ENCODE results near the gene SEMA3D.
"Not testable (repeated sequence)": the region's sequence is repeated elsewhere in the genome, so short reads cannot be mapped to it uniquely, and the experiment has no call there.

The SEMA3D gene

GRCh38 chr7:84992954-84993353, 193.9 kb downstream of the SEMA3D start:
- H3K27ac ChIP-seq (ENCODE audit: insufficient read depth in 1 of 2, low read depth in 1 of 2, low read length in 2 of 2, poor library complexity in 1 of 2, severe bottlenecking in 2 of 2); H3K27me3 ChIP-seq (replicated peaks in 2 of 5; ENCODE audit: control insufficient read depth in 4 of 5, insufficient read depth in 5 of 5, low read length in 4 of 5); DNase-seq; H3K36me3 ChIP-seq (ENCODE audit: control insufficient read depth in 4 of 4, insufficient read depth in 4 of 4, low read length in 3 of 4); H3K4me1 ChIP-seq (ENCODE audit: control extremely low read depth in 1 of 4, control insufficient read depth in 4 of 4, insufficient read depth in 4 of 4, low read length in 3 of 4); CTCF ChIA-PET; H3K4me3 ChIP-seq (ENCODE audit: control insufficient read depth in 1 of 7, extremely low read depth in 1 of 7, insufficient read depth in 4 of 7, low read depth in 2 of 7, low read length in 6 of 7); H3K9me3 ChIP-seq (ENCODE audit: control extremely low read depth in 1 of 5, control insufficient read depth in 4 of 5, insufficient read depth in 2 of 5, low read depth in 1 of 5, low read length in 4 of 5): not testable (repeated sequence)
- POLR2A ChIA-PET = interaction anchor here (0.6 kb wide), 1 partner anchor 800 kb away, joined by 5 read pairs; no protein-coding TSS in a partner anchor
- WGBS (ENCODE audit: insufficient coverage) = 96% methylated on average over 9 of the region's 9 CpGs

GRCh38 chr7:84985073-84985784, 201.6 kb downstream of the SEMA3D start:
- no peak overlapping the region for H3K27ac ChIP-seq (ENCODE audit: insufficient read depth in 1 of 2, low read depth in 1 of 2, low read length in 2 of 2, poor library complexity in 1 of 2, severe bottlenecking in 2 of 2)
- ChIA-PET POLR2A (no interaction called here), CTCF (no interaction called here)
- WGBS (ENCODE audit: insufficient coverage) = 86% methylated on average over 1 of the region's 2 CpGs
- peaks cover 0 to 2% (median 0%) of the 10 kb centered on the region in 4 experiments for H3K4me1 ChIP-seq (ENCODE audit: control extremely low read depth in 1 of 4, control insufficient read depth in 4 of 4, insufficient read depth in 4 of 4, low read length in 3 of 4)
- H3K9me3 ChIP-seq (ENCODE audit: control extremely low read depth in 1 of 5, control insufficient read depth in 4 of 5, insufficient read depth in 2 of 5, low read depth in 1 of 5, low read length in 4 of 5) = no peaks in the 10 kb centered on the region
- DNase-seq = peak in 1 of 3 donors; percentile 4
- H3K4me3 ChIP-seq (ENCODE audit: control insufficient read depth in 1 of 7, extremely low read depth in 1 of 7, insufficient read depth in 4 of 7, low read depth in 2 of 7, low read length in 6 of 7) = no peak overlapping the region
- H3K36me3 ChIP-seq (ENCODE audit: control insufficient read depth in 4 of 4, insufficient read depth in 4 of 4, low read length in 3 of 4) = no peaks in the 10 kb centered on the region
- no peaks in the 10 kb centered on the region for H3K27me3 ChIP-seq (replicated peaks in 2 of 5; ENCODE audit: control insufficient read depth in 4 of 5, insufficient read depth in 5 of 5, low read length in 4 of 5)

- no peak for DNase-seq
- no peak overlapping the region for H3K4me3 ChIP-seq (ENCODE audit: control insufficient read depth in 1 of 7, extremely low read depth in 1 of 7, insufficient read depth in 4 of 7, low read depth in 2 of 7, low read length in 6 of 7)
- no peaks in the 10 kb centered on the region for H3K9me3 ChIP-seq (ENCODE audit: control extremely low read depth in 1 of 5, control insufficient read depth in 4 of 5, insufficient read depth in 2 of 5, low read depth in 1 of 5, low read length in 4 of 5)
- H3K27ac ChIP-seq (ENCODE audit: insufficient read depth in 1 of 2, low read depth in 1 of 2, low read length in 2 of 2, poor library complexity in 1 of 2, severe bottlenecking in 2 of 2) = no peak overlapping the region
- POLR2A ChIA-PET = no interaction called here
- CTCF ChIA-PET = no interaction called here
- H3K36me3 ChIP-seq (ENCODE audit: control insufficient read depth in 4 of 4, insufficient read depth in 4 of 4, low read length in 3 of 4) = no peaks in the 10 kb centered on the region
- no peaks in the 10 kb centered on the region for H3K27me3 ChIP-seq (replicated peaks in 2 of 5; ENCODE audit: control insufficient read depth in 4 of 5, insufficient read depth in 5 of 5, low read length in 4 of 5)
- peaks cover 0 to 2% (median 0%) of the 10 kb centered on the region in 4 experiments for H3K4me1 ChIP-seq (ENCODE audit: control extremely low read depth in 1 of 4, control insufficient read depth in 4 of 4, insufficient read depth in 4 of 4, low read length in 3 of 4)
These were observed 204.7 kb downstream of the SEMA3D start for GRCh38 chr7:84982199-84982598.

- H3K27me3 ChIP-seq (replicated peaks in 2 of 5; ENCODE audit: control insufficient read depth in 4 of 5, insufficient read depth in 5 of 5, low read length in 4 of 5) = no peaks in the 10 kb centered on the region
- ChIA-PET POLR2A (no interaction called here), CTCF (no interaction called here)
- no peak for DNase-seq
- WGBS (ENCODE audit: insufficient coverage) = 91% methylated on average over 5 of the region's 6 CpGs
- H3K4me1 ChIP-seq (ENCODE audit: control extremely low read depth in 1 of 4, control insufficient read depth in 4 of 4, insufficient read depth in 4 of 4, low read length in 3 of 4) = peaks cover 0 to 2% (median 0%) of the 10 kb centered on the region in 4 experiments
- H3K9me3 ChIP-seq (ENCODE audit: control extremely low read depth in 1 of 5, control insufficient read depth in 4 of 5, insufficient read depth in 2 of 5, low read depth in 1 of 5, low read length in 4 of 5) = no peaks in the 10 kb centered on the region
- no peaks in the 10 kb centered on the region for H3K36me3 ChIP-seq (ENCODE audit: control insufficient read depth in 4 of 4, insufficient read depth in 4 of 4, low read length in 3 of 4)
- no peak overlapping the region for H3K27ac ChIP-seq (ENCODE audit: insufficient read depth in 1 of 2, low read depth in 1 of 2, low read length in 2 of 2, poor library complexity in 1 of 2, severe bottlenecking in 2 of 2)
- no peak overlapping the region for H3K4me3 ChIP-seq (ENCODE audit: control insufficient read depth in 1 of 7, extremely low read depth in 1 of 7, insufficient read depth in 4 of 7, low read depth in 2 of 7, low read length in 6 of 7)
These were observed 205.5 kb downstream of the SEMA3D start for GRCh38 chr7:84981055-84981976.

GRCh38 chr7:84975586-84976185, 211.2 kb downstream of the SEMA3D start:
- H3K36me3 ChIP-seq (ENCODE audit: control insufficient read depth in 4 of 4, insufficient read depth in 4 of 4, low read length in 3 of 4) = no peaks in the 10 kb centered on the region
- no peaks in the 10 kb centered on the region for H3K4me1 ChIP-seq (ENCODE audit: control extremely low read depth in 1 of 4, control insufficient read depth in 4 of 4, insufficient read depth in 4 of 4, low read length in 3 of 4)
- no peak overlapping the region for H3K4me3 ChIP-seq (ENCODE audit: control insufficient read depth in 1 of 7, extremely low read depth in 1 of 7, insufficient read depth in 4 of 7, low read depth in 2 of 7, low read length in 6 of 7)
- H3K27ac ChIP-seq (ENCODE audit: insufficient read depth in 1 of 2, low read depth in 1 of 2, low read length in 2 of 2, poor library complexity in 1 of 2, severe bottlenecking in 2 of 2) = no peak overlapping the region
- 60% methylated on average over 1 of the region's 1 CpG for WGBS (ENCODE audit: insufficient coverage)
- no peak for DNase-seq
- CTCF ChIA-PET = no interaction called here
- POLR2A ChIA-PET = no interaction called here
- no peaks in the 10 kb centered on the region for H3K9me3 ChIP-seq (ENCODE audit: control extremely low read depth in 1 of 5, control insufficient read depth in 4 of 5, insufficient read depth in 2 of 5, low read depth in 1 of 5, low read length in 4 of 5)
- no peaks in the 10 kb centered on the region for H3K27me3 ChIP-seq (replicated peaks in 2 of 5; ENCODE audit: control insufficient read depth in 4 of 5, insufficient read depth in 5 of 5, low read length in 4 of 5)

GRCh38 chr7:84971360-84971759, 215.5 kb downstream of the SEMA3D start:
- no peak overlapping the region for H3K4me3 ChIP-seq (ENCODE audit: control insufficient read depth in 1 of 7, extremely low read depth in 1 of 7, insufficient read depth in 4 of 7, low read depth in 2 of 7, low read length in 6 of 7)
- no peak for DNase-seq
- no peaks in the 10 kb centered on the region for H3K4me1 ChIP-seq (ENCODE audit: control extremely low read depth in 1 of 4, control insufficient read depth in 4 of 4, insufficient read depth in 4 of 4, low read length in 3 of 4)
- ChIA-PET CTCF (no interaction called here), POLR2A (no interaction called here)
- 100% methylated on average over 1 of the region's 1 CpG for WGBS (ENCODE audit: insufficient coverage)
- no peaks in the 10 kb centered on the region for H3K27me3 ChIP-seq (replicated peaks in 2 of 5; ENCODE audit: control insufficient read depth in 4 of 5, insufficient read depth in 5 of 5, low read length in 4 of 5)
- no peaks in the 10 kb centered on the region for H3K36me3 ChIP-seq (ENCODE audit: control insufficient read depth in 4 of 4, insufficient read depth in 4 of 4, low read length in 3 of 4)
- no peak overlapping the region for H3K27ac ChIP-seq (ENCODE audit: insufficient read depth in 1 of 2, low read depth in 1 of 2, low read length in 2 of 2, poor library complexity in 1 of 2, severe bottlenecking in 2 of 2)
- H3K9me3 ChIP-seq (ENCODE audit: control extremely low read depth in 1 of 5, control insufficient read depth in 4 of 5, insufficient read depth in 2 of 5, low read depth in 1 of 5, low read length in 4 of 5) = no peaks in the 10 kb centered on the region

GRCh38 chr7:84970670-84971069, 216.2 kb downstream of the SEMA3D start:
- Histone ChIP-seq H3K36me3 (ENCODE audit: control insufficient read depth in 4 of 4, insufficient read depth in 4 of 4, low read length in 3 of 4) (no peaks in the 10 kb centered on the region), H3K9me3 (ENCODE audit: control extremely low read depth in 1 of 5, control insufficient read depth in 4 of 5, insufficient read depth in 2 of 5, low read depth in 1 of 5, low read length in 4 of 5) (no peaks in the 10 kb centered on the region), H3K4me3 (ENCODE audit: control insufficient read depth in 1 of 7, extremely low read depth in 1 of 7, insufficient read depth in 4 of 7, low read depth in 2 of 7, low read length in 6 of 7) (no peak overlapping the region), H3K27ac (ENCODE audit: insufficient read depth in 1 of 2, low read depth in 1 of 2, low read length in 2 of 2, poor library complexity in 1 of 2, severe bottlenecking in 2 of 2) (no peak overlapping the region), H3K27me3 (replicated peaks in 2 of 5; ENCODE audit: control insufficient read depth in 4 of 5, insufficient read depth in 5 of 5, low read length in 4 of 5) (no peaks in the 10 kb centered on the region), H3K4me1 (ENCODE audit: control extremely low read depth in 1 of 4, control insufficient read depth in 4 of 4, insufficient read depth in 4 of 4, low read length in 3 of 4) (no peaks in the 10 kb centered on the region)
- ChIA-PET CTCF (no interaction called here), POLR2A (interaction anchor here (0.6 kb wide), 1 partner anchor 71 kb away, joined by 3 read pairs; no protein-coding TSS in a partner anchor)
- DNase-seq = no peak

Data from common myeloid progenitor, CD34-positive (primary cell).